NCI-H2196 (cell line): ENCODE data around the gene UPF1.

Source experiments
- DNase-seq: peaks from one replicate; lab custom pipeline; 2025; ENCODE audit not compliant: unreplicated experiment; lab: John Stamatoyannopoulos, UW

UPF1 gene

GRCh38 chr19:18833849-18834643 lies 2.3 kb downstream of the UPF1 start:
- peak; percentile 20 for DNase-seq

- DNase-seq: no peak
These were observed 2.9 kb downstream of the UPF1 start for GRCh38 chr19:18834644-18834984.

- DNase-seq: peak; percentile 12
These were observed 7.9 kb downstream of the UPF1 start for GRCh38 chr19:18839465-18840287.

DNA sequence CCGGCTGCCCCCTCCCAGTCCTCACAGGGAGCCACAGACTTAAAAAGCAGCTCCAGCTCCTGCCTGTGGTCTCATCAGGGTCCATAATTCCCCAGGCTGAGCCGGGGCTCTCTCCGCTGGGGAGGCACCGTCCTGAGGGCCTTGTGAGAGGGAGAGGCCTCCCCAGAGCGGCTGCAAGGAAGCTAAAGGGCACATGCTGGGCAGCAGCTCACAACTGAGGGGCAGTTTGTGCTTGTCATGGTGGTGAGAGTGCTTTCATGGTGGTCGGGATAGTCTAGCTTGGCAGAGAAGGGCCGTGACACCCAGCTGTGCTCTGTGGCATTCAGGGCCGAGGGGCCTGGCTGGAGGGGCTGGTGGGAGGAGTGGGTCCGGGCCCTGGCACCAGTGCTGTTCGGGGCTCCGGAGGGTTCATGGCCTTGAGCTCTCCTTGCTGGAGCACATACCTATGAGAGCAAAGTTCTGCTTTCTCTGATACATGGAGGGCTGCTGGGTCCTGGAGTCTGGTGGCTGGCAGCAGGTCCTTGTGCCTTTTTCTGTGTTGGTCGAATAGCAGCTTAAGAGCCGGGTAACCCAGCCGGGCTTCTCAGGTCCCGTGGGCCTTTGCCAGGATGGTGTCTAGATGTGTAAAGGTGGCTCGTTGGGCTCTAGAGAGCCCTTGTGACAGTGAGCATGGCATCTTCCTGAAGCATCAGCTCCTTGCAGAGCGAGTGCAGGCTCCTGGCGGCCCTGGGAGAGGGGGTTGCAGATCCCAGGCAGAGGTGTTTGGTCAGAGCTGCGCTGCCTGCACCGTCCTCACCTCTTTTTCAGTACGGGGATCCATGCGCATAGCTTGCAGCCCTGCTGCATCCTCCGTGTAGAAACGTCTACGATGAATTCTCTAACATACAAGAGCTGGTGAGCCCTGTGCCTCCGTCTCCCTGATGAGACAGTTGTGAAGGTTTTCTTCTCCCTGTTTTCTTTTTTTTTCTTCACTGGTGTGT lies 8.8 kb downstream of the UPF1 start:
- no peak for DNase-seq

DNA sequence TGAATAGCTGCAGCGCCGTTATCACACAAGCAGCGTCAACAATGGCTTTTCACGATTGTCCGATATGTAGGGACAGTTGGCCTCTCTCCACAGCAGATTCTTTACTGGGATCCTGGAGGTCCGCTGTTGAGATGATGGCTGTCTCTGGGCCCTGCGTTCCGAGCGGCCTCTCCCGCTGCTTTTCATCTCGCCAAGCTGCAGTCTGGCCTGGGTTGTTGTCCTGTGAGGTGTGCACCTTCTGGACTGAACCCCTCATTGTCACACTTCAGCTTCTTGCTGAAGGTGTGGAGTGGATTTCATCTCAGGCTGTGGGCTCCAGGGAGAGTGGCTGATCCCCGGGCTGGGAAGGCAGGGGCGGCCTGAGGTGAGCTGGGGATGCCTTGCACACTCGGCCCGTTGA lies 9.6 kb downstream of the UPF1 start:
- DNase-seq: no peak

- no peak for DNase-seq
These were observed 10.4 kb downstream of the UPF1 start for GRCh38 chr19:18842166-18842565.

GRCh38 chr19:18843960-18844359 lies 12.2 kb downstream of the UPF1 start:
- DNase-seq: no peak

- no peak for DNase-seq
These were observed 13.1 kb downstream of the UPF1 start for GRCh38 chr19:18844806-18845329.

DNA sequence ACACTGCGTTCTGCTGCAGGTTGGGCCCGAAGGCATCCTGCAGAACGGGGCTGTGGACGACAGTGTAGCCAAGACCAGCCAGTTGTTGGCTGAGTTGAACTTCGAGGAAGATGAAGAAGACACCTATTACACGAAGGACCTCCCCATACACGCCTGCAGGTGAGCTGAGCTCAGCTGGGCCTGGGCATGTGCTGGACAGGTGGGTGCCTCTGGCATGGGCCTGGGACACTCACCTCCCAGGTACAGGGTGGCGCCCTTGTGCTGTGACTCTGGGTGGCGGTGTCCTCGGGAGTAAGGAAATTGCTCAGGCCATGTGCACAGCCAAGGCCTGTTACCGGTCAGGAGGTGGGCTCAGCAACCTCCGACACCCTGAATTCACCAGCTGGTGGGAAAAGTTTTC lies 14.2 kb downstream of the UPF1 start:
- no peak for DNase-seq

- DNase-seq: peak; percentile 77
These were observed 15.2 kb downstream of the UPF1 start for GRCh38 chr19:18846862-18847548.

GRCh38 chr19:18847549-18848463 lies 16.0 kb downstream of the UPF1 start:
- DNase-seq: no peak

- no peak for DNase-seq
These were observed 17.3 kb downstream of the UPF1 start for GRCh38 chr19:18848878-18849661.

DNA sequence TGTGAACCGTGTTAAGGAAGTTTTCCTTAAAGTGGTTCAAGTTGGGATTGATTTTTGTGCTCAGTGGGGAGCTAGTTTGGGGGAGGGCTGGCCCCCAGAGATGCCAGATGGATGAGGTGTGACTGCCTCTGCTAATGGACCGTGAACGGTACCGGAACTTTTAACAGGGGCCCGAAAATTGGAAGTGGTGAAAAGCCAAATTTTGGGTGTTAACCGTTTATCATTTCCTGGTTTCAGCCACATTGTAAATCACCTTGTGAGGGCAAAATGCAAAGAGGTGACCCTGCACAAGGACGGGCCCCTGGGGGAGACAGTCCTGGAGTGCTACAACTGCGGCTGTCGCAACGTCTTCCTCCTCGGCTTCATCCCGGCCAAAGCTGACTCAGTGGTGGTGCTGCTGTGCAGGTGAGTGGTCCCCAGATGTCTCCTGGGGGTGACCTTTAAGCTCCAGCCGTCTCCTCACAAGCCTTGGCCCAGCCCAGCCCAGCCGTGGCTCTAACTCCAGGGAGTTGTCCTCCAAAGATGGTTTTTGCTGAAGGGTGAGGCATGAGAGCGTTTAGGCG lies 18.2 kb downstream of the UPF1 start:
- DNase-seq: no peak

GRCh38 chr19:18850471-18851375 lies 19.0 kb downstream of the UPF1 start:
- no peak for DNase-seq

GRCh38 chr19:18851673-18852325 lies 20.0 kb downstream of the UPF1 start:
- no peak for DNase-seq

DNA sequence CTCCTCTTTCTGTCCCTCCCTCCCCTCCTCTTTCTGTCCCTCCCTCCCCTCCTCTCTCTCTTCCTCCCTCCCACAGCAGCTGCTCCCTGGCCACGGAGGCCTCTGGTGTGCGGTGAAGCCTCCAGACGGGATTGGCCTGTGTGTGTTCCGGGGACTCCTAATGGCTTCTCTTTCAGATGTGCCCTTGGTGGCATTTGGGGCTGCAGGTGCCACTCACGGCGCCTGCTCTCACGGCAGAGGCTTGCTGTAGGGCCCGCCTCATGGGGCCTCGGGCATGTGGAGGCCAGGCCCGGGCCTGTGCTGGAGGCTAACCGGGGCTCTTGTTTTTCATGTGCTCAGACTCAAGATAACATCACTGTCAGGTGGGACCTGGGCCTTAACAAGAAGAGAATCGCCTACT lies 20.9 kb downstream of the UPF1 start:
- DNase-seq: no peak
